GM19467 (cell line): ENCODE data around the gene HLF.
"Not testable (repeated sequence)": the region's sequence is repeated elsewhere in the genome, so short reads cannot be mapped to it uniquely, and the experiment has no call there.

Experiments
- ATAC-seq: cut with Tn5 transposase; IDR thresholded peaks from one replicate; pipeline ENCODE4 v1.9.1; 2021; ENCODE audit warnings: mild to moderate bottlenecking, moderate library complexity; ENCODE audit not compliant: unreplicated experiment

Gene HLF

DNA sequence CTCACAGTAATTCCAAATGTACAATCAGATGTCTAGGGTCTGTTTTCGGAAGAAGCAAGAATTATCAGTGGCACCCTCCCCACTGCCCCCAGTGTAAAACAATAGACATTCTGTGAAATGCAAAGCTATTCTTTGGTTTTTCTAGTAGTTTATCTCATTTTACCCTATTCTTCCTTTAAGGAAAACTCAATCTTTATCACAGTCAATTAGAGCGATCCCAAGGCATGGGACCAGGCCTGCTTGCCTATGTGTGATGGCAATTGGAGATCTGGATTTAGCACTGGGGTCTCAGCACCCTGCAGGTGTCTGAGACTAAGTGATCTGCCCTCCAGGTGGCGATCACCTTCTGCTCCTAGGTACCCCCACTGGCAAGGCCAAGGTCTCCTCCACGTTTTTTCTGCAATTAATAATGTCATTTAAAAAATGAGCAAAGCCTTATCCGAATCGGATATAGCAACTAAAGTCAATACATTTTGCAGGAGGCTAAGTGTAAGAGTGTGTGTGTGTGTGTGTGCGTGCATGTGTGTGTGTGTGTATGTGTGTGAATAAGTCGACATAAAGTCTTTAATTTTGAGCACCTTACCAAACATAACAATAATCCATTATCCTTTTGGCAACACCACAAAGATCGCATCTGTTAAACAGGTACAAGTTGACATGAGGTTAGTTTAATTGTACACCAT lies 59.7 kb downstream of the HLF start:
- no peak for ATAC-seq

DNA sequence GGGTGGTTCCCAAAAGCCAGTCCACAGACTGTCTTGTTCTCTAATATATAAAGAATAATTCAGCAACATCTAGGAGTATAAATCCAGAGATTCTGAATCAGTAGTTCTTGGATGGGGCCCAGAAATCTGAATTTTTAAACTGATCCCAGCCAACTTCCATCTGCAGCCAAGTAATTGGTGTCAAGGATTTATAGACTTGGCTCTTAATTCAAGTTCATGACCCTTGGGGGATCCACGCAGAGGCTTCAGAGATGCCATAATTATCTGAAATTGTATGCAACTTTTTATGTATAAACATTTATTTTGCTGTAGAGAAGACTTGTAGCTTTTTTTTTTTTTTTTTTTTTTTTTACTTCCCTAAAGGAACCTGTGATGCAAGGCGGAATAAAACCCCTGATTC lies 60.6 kb downstream of the HLF start:
- ATAC-seq, result no peak

DNA sequence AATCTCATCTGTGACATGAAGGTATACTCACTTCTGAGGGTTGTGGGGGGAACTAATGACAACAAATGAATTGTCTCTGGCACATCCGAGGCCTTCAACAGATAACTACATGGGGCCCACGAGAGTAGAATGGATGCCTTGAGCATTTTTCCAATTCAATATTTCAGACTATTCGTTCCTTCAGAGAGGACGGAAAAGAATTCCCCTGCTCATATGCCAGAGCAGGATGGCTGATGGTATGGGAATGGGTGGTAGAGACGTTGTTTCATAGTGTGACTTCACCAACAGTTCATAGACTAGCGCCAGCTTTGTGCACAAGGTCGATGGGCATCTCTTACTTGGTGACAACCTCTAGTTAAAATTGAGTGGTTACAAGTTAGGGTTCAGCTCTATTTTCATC lies 61.3 kb downstream of the HLF start:
- ATAC-seq, result no peak

DNA sequence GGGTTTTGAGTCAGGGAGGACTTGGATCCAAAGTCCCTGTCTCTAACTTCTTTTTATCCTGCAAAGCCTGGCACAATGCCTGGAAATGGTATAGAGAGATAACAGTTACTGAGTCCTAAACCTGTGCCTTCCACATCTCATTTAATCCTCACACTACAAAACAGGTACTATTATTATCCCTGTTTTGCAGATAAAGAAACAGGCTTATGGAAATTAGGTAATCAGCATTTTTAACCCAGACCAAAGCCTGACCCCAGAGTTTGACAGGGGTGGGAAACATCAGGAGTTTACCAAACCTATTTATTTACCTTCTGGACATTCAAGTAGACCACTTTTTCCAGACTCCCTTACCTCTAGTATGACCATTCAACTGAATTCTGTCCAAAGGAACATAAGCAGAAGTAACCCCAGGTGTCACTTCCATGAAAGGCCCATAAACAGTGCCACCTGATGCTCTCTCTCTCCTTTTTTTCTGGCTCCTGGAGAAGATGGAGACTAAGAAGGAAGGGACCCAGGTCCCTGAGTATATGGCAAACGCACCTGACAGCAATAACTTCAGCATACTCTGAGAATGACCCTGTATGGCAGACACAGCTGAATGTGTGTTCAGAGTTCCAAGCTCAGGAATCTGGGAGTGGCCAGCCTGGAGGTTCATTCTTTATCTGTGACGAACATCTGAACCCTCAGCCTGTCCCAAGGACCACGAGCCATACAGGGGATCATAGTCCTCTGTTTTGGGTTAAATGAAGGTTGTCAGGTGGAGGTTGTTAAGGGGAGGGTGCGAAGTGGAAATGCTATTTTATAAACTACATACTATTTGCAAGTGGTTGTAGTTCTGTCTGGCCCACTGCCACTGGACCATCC lies 62.7 kb downstream of the HLF start:
- ATAC-seq, result no peak

DNA sequence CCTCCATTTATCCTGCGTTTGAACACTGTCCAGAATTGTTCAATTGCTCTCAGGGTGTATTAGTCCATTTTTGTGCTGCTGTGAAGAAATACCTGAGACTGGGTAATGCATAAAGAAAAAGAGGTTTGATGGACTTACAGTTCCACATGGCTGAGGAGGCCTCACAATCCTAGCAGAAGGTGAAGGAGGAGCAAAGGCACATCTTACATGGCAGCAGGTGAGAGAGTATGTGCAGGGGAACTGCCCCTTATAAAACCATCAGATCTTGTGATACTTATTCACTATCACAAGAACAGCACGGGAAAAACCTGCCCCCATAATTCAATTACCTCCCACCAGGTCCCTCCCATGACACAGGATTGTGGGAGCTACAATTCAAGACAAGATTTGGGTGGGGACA lies 63.8 kb downstream of the HLF start:
- ATAC-seq, result not testable (repeated sequence)

DNA sequence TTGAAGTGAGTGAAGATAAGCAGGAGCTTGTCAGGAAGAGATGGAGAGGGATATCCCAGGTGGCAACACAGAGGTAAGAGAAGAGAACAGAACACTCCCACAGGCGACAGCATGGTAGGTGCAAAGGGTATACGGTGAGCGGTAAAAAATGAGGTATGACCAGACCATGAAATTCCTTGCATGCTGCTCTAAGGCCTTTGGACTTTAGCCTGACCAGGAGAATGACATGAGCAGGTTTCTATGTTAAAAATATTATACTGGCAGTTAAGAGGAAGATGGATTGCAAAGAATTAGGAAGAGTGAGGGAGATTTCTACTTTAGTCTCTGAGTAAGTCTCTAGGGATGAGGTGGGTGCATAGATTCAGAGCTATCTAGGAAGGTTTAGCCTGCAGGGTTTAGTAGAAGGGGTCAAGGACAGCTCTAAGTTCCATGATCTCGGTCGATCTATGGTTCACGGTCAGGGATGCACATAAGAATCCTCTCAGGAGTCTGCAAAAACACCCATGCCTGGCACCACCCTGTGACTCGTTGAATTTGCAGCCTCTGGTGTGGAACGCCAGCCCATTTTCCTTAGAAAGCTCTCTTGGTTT lies 65.7 kb downstream of the HLF start:
- ATAC-seq, result no peak

DNA sequence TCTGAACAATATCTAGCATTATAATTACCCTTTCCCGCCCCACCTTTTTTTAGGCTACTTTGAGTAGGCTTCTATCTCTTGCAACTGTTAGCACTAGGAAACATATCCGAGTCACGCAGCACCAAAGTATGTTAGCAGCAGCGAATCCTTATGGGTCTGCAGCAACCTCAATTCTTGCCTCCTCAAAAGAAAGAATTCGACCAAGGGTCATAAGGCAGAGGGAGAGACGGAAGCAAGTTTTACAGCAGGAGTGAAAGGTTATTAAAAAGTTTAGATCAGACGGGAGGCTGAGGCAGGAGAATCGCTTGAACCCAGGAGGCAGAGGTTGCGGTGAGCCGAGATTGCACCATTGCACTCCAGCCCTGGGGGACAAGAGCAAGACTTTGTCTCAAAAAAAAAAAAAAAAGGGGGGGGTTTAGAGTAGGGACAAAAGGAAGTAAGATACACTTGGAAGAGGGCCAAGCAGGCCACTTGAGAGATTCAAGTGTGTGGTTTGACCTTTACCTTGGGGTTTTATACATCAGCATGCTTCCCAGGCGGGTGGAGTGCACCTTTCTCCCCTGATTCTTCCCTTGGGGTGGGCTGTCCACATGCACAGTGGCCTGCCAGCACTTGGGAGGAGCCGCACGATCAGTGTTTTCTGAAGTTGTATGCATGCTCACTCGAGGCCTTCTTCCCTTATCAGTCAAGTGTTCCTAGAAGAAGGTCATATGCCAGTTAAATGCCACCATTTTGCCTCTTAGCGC lies 67.7 kb downstream of the HLF start:
- ATAC-seq, result no peak

DNA sequence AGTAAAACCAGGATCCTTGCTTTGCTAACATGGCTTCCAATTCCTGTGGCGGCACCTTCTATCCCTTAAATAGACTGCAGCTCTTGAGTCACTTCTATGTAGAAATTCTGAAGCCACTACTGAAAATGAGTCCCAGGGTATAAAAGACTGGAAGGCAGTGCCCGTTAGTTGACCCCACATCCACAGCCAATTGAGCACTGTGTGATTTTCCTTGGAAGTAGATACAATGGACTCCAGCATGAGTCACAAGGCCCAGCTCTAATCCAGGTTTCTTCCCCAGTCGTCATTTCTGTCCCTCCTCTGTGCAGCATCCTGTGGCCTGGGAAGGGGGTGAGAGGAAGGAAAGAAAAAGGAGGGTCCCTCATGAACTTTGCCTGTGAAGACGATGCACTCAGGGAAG lies 69.5 kb downstream of the HLF start:
- ATAC-seq, result no peak

DNA sequence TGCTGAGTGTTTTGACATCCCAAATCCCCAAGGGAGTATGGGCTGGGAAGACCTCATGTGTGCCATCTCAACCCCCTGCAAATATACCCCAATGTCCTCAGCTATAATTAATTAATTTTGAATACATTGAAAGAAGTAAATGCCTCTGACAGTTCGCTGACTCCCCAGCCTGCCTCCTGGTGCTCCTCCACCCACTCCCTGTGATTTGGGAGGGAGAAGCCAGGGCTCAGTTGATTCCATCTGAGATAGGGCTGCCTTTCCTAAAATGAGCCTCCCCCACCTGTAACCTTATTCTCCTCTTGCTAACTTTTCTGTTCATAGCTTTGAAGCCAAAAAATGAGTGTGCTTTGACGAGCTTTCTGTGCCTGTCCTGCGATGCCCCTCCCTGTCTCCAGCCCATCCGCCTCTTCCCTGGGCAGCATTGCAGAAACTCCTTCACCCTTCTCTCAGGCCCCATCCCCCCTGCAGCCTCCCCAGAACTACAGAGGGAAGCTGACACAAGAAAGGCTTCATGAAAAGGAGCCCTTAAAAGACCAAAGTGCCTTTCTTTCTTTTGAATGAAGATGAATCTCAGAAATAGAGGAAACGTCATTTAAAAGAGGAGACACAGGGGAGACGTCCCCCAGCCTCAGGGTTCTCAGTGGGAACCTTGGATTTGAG lies 70.3 kb downstream of the HLF start:
- ATAC-seq, result no peak

DNA sequence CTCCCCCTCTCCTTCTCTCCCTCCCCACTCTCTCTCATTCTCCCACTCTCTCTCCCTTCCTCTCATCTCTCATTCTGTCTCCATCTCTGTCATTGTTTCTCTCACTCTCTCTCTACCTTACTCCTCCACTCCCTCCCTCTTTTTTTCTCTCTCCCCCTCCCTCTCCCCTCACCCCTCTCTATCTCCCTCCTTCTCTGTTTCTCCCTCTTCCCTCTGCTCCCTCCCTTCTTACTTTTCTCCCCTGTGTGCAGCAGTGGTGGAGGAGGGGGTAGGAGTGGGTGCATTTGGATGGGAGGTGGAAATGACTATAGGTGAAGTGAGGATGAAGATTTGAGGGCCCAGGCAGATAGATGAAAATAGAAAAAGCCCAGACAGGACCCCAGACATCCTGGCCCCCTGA lies 70.9 kb downstream of the HLF start:
- no peak for ATAC-seq

DNA sequence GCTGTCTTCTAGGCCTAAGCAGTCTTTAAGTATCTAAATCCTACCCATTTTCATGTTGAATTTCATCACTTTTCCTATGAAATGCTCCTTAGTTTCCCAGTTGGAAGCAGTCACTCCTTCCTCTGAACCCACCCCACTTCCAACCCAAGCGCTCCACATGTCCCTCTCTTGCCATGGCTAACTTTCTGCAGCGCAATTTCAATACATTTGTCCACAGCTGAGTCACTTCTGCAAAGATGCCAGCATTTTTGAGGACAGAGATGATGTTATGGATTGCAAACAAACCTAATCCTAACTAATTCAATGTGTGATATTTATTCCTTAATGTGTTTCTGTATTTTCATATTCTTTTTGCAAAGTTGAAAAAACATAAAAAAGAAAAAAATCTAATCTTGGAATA lies 71.7 kb downstream of the HLF start:
- ATAC-seq, result no peak

DNA sequence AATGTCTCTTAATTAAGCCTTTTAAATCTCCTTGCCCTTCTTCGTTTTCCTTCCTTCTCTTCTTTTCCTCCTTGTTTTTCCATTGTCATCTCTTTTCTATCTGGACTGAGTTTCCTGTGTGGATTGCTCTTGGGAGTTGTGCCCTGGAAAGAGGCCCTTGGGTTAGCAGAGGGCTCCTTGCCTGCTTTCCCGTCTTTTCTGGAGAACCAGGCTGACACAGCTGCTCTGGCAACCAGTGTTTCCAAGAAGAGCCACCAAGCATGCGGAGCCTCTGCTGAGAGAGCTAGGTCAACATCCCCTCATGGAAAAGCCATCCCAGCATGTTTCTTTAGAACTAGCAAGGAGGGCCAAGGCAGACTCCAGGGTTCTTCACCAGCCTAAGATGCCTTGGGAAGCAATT lies 75.4 kb downstream of the HLF start:
- no peak for ATAC-seq

DNA sequence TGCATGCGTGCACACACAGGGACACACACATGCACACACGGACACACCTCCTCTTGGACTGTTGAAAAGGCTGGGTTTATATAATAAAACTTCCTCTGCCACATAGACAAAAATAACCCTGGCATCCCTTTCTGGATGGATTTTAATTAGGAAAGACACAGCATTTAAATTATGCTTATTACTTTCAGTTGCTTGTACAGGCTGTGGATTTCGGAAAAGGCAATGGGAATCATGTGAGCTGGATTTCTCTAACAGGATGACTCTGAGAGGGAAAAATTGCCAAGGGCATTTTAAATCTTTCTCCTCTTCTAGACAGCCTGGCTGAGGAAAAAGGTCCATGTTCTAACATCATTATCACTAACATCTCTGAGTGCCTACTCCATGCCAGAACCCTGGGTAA lies 75.9 kb downstream of the HLF start:
- ATAC-seq, result no peak

DNA sequence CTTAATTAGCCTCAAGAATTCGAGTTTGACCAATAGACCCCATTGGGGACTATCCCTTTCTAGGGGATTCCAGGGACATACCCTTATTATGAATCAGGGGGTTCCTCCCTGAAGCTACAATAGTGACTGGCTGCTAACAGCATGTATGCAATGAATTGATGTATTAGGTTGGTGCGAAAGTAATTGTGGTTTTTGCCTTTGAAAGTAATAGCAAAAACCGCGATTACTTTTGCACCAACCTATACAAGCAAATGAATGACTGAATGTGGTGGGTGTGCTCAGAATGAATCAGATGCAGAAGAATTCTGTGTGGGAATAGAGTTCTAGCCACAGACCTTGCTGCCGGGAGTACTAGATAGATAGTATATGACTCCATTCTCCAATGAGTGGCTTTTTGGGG lies 76.7 kb downstream of the HLF start:
- ATAC-seq, result no peak

DNA sequence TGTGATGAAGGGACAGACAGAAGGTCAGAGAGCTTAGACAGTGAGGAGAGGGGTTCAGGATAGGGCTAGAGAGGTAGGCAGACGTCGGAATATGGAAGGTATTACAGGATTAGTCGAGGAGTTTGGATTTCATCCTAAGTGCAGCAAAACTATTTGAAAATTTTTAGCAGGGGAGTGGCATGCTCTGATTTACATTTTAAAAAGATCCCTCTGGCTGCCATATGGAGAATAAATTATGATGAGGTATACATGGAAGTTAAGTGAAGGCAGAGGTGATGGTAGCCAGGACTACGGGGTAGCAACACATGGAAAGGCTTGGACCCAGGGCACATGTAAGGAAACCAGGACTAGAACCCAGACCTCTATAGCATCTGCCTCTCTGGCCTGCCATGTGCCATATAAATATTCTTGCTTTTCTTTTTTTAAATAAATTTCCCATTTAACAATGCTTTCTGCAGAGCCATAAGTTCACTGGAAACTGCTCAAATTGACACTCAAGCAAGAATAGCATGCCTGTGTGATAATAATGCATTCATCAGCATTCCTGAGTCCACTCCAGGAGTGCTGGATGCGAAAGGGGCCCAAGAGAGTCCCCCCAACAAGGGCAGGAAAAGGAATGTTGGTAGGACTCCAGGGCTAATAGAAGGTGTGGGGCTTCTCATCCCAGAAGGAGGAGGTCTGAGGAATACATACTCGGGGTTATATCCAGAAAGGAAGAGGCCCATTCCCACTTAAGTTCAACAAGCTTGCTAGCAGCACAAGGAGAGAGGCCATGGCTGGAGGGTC lies 78.2 kb downstream of the HLF start:
- no peak for ATAC-seq

DNA sequence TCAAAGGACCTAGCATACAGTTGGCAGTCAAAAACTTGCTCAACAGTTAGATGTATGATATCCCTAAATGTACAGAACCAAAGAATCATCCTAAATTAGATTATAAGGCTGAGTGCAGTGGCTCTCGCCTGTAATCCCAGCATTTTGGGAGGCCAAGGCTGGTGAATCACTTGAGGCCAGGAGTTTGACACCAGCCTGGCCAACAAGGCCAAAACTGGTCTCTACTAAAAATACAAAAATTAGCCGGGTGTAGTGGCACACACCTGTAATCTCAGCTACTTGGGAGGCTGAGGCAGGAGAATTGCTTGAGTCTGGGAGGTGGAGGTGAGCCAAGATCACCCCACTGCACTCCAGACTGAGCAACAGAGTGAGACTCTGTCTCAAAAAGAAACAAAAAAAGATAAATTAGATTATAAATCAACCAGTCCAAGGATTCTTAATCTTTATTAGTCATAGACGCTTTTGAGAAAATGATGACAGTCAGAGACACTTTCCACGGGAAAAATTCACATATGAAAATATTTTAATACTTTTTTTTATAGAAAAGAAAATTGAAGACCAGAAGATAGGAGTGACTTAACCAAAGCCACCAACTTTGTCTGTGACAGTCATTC lies 79.2 kb downstream of the HLF start:
- ATAC-seq, result no peak

DNA sequence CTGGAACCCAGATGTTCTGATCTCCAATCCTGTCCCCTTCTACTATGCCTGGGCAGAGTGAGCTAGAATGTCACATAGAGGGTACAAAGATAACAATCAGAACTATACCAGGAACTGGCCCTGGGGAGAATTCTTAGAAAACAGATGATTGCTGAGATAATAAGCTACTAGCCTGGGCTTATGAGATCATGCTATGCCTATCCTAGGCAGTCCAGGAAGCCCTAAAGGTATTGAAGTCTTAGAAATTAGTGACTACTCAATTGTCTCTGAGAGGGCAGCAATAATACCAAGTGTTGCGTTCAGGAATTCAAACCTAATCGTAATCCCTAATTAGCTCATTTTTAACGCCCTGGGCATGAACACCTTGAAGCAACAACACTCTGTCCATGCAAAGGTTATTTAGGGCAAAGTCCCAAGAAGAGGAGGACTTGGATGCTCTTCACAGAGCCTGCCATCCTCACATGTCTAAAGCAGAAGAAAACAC lies 79.8 kb downstream of the HLF start:
- ATAC-seq, result no peak

DNA sequence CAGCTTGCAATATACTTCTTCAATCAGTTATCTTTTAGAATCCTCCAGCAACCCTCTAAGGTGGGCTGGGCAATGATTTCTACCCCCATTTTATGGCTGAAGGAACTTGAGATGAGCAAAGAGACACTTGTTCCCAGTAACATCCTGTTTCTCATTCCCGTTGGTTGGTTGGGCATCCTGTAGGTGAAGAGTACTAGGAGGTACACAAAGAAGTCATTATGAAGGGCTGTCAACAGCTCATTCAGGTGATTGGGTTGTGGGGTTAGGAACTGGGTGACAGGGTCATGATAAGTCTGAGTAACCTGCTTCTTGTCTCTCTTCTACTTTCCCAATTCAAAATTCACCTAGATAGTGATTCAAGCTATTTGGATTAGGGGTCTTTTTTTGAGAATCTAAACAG lies 80.4 kb downstream of the HLF start:
- ATAC-seq, result no peak

DNA sequence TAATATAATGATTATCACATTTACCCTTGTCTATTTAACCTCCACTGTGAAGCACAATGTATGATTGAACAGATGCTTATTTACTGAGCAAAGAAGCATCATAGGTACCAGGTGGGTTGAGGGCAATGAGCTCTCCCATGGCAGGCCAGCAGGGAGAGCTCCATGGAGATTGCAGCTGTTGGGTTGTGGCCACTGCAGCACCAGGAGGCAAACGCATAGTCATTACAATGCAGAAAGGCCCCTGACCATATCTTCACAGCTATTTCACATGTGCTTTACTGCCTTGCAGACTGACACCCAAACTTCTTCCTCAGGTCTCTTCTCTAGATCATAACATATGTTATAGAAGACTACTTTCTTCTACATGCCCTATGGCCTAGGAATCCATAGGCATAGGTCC lies 81.9 kb downstream of the HLF start:
- ATAC-seq, result no peak

DNA sequence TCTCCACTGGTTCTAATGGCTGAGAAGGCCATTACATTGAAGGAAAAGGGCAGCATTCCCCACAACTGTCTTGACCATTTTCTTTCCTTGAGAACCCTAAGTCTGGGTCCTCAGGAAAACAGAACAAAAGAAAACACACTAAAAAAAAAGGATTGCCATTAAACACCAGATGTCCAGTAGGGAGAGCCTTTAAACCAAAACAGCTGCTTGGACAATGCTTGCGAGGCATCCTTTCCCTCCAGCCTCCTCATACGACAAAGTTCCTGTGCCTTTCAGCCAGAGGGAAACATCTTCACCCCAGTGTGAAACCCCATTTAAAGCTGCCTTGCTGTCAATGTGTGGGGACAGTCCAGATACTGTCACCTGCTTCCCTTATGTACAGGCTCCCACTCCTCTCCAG lies 82.6 kb downstream of the HLF start:
- no peak for ATAC-seq
